Skin epidermis (tissue), 12 donors: ENCODE results near the gene REXO1.

Experiments used
- H3K27ac ChIP-seq, 21 experiments: fragments of 200-600 bp; sonication (generic) in 11 of 21; one replicate each; pipeline ENCODE4 v1.5.0; 2020; ENCODE audit warnings: mild to moderate bottlenecking in 3 of 21, inconsistent platforms in 2 of 21, moderate library complexity in 2 of 21
- H3K4me3 ChIP-seq, 7 experiments: fragments of 200-600 bp; sonication (generic) in 2 of 7; one replicate each; pipeline ENCODE4 v1.5.0; 2020; ENCODE audit warnings: inconsistent platforms in 2 of 7, mild to moderate bottlenecking in 2 of 7, moderate library complexity in 1 of 7

The REXO1 gene

DNA sequence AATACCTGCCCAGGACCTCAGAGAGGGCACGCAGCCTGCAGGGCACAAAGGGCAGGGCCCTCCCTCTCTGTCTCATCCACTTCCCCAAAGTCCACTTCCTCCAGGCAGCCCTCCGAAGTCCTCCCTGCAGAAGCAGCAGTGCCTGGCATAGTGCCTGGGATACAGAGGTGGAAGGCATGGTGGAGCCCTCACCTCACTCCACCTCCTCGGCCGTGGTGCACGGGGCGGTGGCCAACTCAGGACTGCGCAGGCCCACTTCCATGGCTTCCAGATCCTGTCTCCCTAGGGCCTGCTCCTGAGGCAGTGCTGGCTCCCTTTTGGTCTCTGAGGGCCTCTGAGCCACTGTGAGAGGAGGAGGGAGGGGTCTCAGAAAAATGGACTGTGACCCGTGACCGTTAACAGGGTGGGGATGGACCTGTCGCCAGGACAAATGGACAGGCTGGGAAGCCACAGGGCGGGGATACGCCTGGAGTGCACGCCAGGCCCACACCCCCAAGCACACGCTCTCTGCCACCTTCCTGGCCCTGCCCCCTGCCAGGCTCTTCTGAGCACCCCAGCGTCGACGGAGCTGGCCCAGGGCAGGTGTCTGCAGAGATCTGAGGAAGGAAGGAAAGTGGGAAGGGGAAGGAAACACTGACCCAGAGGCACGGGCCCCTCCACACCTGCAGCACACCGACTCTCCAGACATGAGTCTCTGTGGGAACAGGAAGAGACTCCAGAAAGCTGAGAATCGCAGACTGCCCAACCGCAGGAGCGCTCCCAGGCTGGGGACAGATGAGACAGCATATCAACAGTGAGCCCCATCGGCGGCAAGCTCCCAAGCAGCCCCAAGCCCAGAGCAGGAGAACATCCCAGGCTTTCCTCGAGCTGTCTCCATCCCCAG lies 8.4 kb downstream of the REXO1 start:
- no peak overlapping the region for H3K4me3 ChIP-seq
- H3K27ac ChIP-seq = peak overlapping the region in 4 of 21 experiments; percentile 7 to 78 (median 30)

- H3K4me3 ChIP-seq = no peak overlapping the region
These were observed 10.6 kb downstream of the REXO1 start for GRCh38 chr19:1837625-1838105.

GRCh38 chr19:1837222-1837565 lies 11.1 kb downstream of the REXO1 start:
- Histone ChIP-seq H3K4me3 (no peak overlapping the region), H3K27ac (no peak overlapping the region)

More at GRCh38 chr19:1837625-1838105, 10.6 kb downstream of the REXO1 start:
- no peak overlapping the region for H3K27ac ChIP-seq

DNA sequence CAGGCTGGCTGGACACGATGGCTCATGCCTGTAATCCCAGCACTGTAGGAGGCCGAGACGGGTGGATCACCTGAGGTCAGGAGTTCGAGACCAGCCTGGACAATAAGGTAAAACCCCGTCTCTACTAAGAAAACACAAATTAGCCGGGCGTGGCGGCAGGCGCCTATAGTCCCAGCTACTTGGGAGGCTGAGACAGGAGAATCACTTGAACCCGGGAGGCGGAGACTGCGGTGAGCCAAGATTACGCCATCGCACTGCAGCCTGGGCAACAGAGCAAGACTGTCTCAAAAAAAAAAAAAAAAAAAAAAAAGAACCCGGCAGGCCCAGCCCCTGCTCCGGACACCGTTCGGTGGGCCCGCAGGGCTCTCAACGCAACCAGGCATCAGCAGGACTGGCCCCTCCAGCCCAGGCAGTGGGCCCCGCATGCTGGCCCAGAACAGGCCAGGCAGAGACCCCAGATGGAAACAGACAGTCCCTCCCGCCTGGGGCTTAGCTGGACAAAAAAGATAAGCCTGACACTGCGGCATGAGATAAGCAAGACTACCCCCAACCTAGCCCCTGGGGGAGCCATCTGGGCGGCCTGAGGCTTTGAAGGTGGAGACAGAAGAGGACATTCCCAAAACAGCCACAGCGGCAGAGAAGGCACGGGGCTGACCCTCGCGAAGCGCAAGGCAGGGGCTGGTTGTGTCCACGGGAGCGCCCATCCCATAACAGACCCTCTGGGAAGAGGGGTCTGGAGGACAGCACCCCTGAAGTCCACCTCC lies 11.6 kb downstream of the REXO1 start:
- Histone ChIP-seq H3K4me3 (no peak overlapping the region), H3K27ac (no peak overlapping the region)

- H3K27ac ChIP-seq = no peak overlapping the region
- no peak overlapping the region for H3K4me3 ChIP-seq
These were observed 14.7 kb downstream of the REXO1 start for GRCh38 chr19:1833540-1833939.

GRCh38 chr19:1832046-1832663 lies 16.1 kb downstream of the REXO1 start:
- no peak overlapping the region for H3K27ac ChIP-seq

GRCh38 chr19:1830978-1831377 lies 17.3 kb downstream of the REXO1 start:
- no peak overlapping the region for H3K27ac ChIP-seq
- no peak overlapping the region for H3K4me3 ChIP-seq

More at GRCh38 chr19:1832046-1832663, 16.1 kb downstream of the REXO1 start:
- no peak overlapping the region for H3K4me3 ChIP-seq

DNA sequence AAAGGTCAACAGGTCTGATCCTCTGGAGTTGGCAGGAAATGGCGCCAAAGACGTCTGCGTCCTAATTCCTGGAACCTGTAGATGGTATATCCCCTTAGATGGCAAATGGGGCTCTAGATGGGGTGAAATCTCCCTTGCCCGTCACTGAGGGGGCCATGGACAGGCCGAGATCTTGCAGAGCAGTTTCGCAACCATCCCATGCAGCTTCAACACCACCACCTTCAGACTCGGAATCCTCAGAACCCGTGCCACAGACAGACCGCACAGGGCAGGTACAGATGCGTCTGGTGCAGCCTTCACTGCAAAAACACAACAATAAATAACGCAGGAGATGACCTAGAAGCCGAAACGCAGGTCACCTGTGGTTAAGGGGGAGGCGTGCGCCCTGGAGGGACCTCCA lies 17.7 kb downstream of the REXO1 start:
- no peak overlapping the region for H3K27ac ChIP-seq
- no peak overlapping the region for H3K4me3 ChIP-seq

DNA sequence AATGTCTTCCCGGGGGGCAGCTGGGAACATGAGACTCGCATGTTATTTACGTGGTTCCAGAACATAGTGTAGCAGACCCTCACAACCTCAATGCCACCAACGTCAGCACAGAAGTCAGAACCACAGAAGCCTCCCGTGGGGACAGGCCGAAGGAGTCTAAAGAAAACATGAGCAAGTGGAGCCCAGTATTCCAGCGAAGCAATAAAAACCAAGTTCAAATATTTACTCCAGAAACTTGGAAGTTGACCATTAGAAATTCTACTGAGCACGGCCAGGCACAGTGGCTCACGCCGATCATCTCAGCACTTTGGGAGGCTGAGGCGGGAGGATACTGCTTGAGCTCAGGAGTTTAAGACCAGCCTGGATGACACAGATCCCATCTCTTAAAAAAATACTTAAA lies 18.3 kb downstream of the REXO1 start:
- Histone ChIP-seq H3K4me3 (no peak overlapping the region), H3K27ac (no peak overlapping the region)

- no peak overlapping the region for H3K27ac ChIP-seq
- no peak overlapping the region for H3K4me3 ChIP-seq
These were observed 19.7 kb downstream of the REXO1 start for GRCh38 chr19:1828279-1829238.

GRCh38 chr19:1827566-1828278 lies 20.6 kb downstream of the REXO1 start:
- H3K27ac ChIP-seq = no peak overlapping the region
- no peak overlapping the region for H3K4me3 ChIP-seq

GRCh38 chr19:1826557-1827521 lies 21.4 kb downstream of the REXO1 start:
- Histone ChIP-seq H3K4me3 (no peak overlapping the region), H3K27ac (no peak overlapping the region)

GRCh38 chr19:1825909-1826556 lies 22.2 kb downstream of the REXO1 start:
- H3K4me3 ChIP-seq = no peak overlapping the region
- H3K27ac ChIP-seq = no peak overlapping the region

DNA sequence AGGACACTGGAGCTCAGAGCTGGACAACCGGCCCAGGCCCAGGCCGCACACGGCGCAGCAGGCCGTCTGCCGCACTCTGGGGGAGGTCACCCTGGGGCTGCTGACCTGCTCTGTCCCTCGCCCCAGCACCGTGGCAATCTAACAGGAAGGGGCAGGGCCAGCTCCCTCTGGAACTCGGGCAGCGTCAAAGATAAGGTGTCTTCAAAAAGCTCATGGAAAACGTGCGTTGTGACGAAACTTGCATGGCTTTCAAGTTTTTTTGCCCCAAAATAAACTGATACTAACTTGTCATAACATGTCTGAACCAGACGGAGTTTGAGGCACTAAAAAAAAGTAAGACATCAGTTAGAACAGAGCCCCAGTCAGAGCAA lies 24.0 kb downstream of the REXO1 start:
- no peak overlapping the region for H3K27ac ChIP-seq
- H3K4me3 ChIP-seq = no peak overlapping the region

GRCh38 chr19:1823539-1824251 lies 24.6 kb downstream of the REXO1 start:
- Histone ChIP-seq H3K27ac (no peak overlapping the region), H3K4me3 (no peak overlapping the region)

- no peak overlapping the region for H3K27ac ChIP-seq
- no peak overlapping the region for H3K4me3 ChIP-seq
These were observed 25.3 kb downstream of the REXO1 start for GRCh38 chr19:1823020-1823419.

DNA sequence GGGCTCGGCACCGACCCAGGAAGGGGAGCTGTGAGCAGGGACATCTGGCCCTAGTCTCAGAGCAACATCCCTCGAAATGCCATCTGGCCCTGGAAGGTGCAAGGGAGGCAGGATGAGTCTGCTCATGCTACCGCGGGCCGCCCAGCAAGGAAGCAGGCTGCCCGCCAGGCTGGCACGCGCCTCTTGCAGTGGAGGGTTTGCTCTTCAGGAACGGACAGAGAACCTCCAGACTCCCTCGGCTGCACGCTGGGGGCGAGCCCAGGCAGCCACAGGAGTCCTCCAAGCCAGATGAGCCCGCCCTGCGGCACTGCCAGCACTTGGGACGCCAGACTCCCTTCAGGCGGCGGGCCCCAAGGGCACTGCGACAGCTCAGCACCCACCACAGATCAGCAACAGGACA lies 26.1 kb downstream of the REXO1 start:
- Histone ChIP-seq H3K27ac (no peak overlapping the region), H3K4me3 (no peak overlapping the region)
